Hepatic stellate cell (primary cell): ENCODE data around the gene ANAPC13.

Experiments used
- DNase-seq: peaks from one replicate; pipeline ENCODE4 v3.0.0; 2011; ENCODE audit warnings: low spot score

The ANAPC13 gene

GRCh38 chr3:134449277-134449676 lies 36.5 kb downstream of the ANAPC13 start:
- peak; percentile 43 for DNase-seq

- no peak for DNase-seq
Observed at GRCh38 chr3:134448664-134449063, 37.1 kb downstream of the ANAPC13 start.

GRCh38 chr3:134447351-134447750 lies 38.4 kb downstream of the ANAPC13 start:
- DNase-seq: no peak

GRCh38 chr3:134446800-134447199 lies 39.0 kb downstream of the ANAPC13 start:
- peak; percentile 57 for DNase-seq

- no peak for DNase-seq
Observed at GRCh38 chr3:134445636-134446035, 40.1 kb downstream of the ANAPC13 start.

- DNase-seq: no peak
Observed at GRCh38 chr3:134445095-134445494, 40.7 kb downstream of the ANAPC13 start.

- no peak for DNase-seq
Observed at GRCh38 chr3:134441821-134442220, 44.0 kb downstream of the ANAPC13 start.

- no peak for DNase-seq
Observed at GRCh38 chr3:134441321-134441720, 44.5 kb downstream of the ANAPC13 start.

- DNase-seq: no peak
Observed at GRCh38 chr3:134437211-134437752, 48.5 kb downstream of the ANAPC13 start.

GRCh38 chr3:134432236-134432635 lies 53.5 kb downstream of the ANAPC13 start:
- no peak for DNase-seq

GRCh38 chr3:134430950-134431445 lies 54.8 kb downstream of the ANAPC13 start:
- no peak for DNase-seq

GRCh38 chr3:134430174-134430573 lies 55.6 kb downstream of the ANAPC13 start:
- no peak for DNase-seq

- no peak for DNase-seq
Observed at GRCh38 chr3:134428401-134428800, 57.4 kb downstream of the ANAPC13 start.
